GM12891 (cell line): ENCODE results near the gene CTF1.

ENCODE experiments used
- DNase-seq: peaks from one replicate; pipeline ENCODE4 v3.0.0; 2011; ENCODE audit warnings: low spot score; ENCODE audit not compliant: insufficient read length
- FAIRE-seq: peaks from 2 replicates; lab custom pipeline; 2011; peaks lifted over from hg19 to GRCh38; lab: Jason Lieb, UNC
- PAX5 ChIP-seq: IDR thresholded peaks from 2 replicates; pipeline ENCODE4 v1.6.1; 2011; ENCODE audit warnings: low read length, moderate library complexity, mild to moderate bottlenecking; ENCODE audit not compliant: insufficient read depth, severe bottlenecking
- POLR2A ChIP-seq: IDR thresholded peaks from 2 replicates; pipeline ENCODE4 v1.6.1; 2011; ENCODE audit warnings: low read depth, low read length, control low read depth
- POLR2AphosphoS5 ChIP-seq: IDR thresholded peaks from 2 replicates; pipeline ENCODE4 v1.6.1; 2011; ENCODE audit warnings: low read depth, low read length, control low read depth
- POU2F2 ChIP-seq: IDR thresholded peaks from 2 replicates; pipeline ENCODE4 v1.6.1; 2011; ENCODE audit warnings: low read depth, mild to moderate bottlenecking, control low read depth, low read length, moderate library complexity
- SPI1 ChIP-seq: IDR thresholded peaks from 2 replicates; pipeline ENCODE4 v1.6.1; 2011; ENCODE audit warnings: low read depth, low read length, control low read depth
- TAF1 ChIP-seq: IDR thresholded peaks from 2 replicates; pipeline ENCODE4 v1.6.1; 2011; ENCODE audit warnings: low read depth, low read length, control low read depth

The CTF1 gene

DNA sequence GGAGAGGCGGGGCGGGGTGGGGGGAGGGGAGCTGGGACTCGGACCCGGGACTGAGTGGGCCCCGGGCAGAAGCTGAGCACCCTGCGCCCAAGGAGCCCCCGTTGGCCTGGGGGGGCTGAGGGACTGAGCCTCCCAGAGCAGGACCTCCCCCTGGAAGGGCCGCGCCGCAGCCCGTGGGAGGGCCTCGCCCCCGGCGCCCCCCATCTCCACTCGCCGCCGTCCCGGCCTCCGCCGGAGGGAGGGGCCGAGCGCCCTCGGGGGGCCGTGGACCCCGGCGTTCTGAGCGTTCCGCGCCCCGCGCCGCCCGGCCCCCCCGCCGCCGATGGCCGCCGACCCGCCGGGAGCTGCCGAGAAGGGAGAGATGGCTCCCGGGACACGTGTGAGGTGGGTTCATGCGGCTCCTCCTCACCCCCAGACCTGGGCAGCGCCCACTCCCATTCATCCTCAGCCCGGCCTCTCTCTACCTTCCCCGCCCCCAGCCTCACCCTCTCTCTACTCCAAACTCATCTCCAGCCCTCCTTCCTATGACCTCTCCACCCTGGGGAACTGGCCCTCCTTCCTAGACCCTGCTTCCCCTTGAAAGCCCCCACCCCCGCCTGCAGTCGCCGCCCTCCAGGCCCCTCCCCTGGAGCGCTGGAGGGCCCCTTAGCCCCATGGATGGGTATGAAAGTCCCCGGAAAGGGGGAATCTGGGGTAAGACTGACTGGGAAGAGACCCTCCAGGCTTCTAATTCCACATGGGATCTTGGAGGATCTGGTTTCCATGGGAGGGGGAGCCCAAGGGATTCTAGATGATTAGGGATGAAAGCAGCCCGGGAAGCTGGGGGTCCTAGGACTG lies 27.9 kb downstream of the CTF1 start:
- no peak for FAIRE-seq
- no peak for TF ChIP-seq TAF1
- TF ChIP-seq SPI1, result no peak
- TF ChIP-seq POLR2AphosphoS5, result no peak
- TF ChIP-seq POLR2A, result no peak
- DNase-seq, result no peak

DNA sequence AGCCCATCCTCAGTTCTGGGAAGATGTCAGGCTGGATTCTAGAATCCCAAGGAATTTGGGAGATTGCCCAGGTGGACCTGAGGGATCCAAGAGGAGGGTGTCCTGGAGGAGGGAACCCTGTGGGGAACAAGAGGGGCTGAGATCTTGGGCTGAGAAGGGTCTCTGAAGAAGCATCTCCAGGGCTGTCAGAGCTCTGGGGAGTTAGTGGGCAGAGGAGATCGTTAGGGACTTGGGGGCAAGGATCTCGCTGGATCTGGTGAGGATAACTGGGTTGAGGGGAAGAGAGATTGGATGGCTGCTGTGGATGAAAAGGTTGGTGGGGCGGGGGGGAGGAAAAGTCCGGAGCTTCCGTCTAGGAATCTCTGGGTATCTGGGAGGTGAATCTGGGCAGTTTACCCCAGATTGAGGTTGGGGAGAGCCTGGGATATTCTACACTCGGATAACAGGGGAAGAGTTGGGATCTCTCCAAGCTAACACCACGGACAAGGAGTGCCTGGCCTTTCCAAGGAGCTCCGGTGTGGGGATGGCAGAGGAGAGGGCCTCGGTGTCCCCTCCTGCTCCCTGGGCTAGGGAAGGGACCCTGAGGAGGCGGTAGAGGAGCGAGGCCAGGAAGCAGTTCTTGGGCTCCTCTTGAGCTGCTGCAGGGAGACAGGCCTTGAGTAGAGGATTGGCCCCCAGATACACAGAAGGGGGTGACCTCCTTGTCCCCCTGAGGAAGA lies 28.7 kb downstream of the CTF1 start:
- TF ChIP-seq POLR2A (no peak), TAF1 (no peak), PAX5 (no peak), POU2F2 (no peak), POLR2AphosphoS5 (no peak), SPI1 (no peak)
- FAIRE-seq, result no peak
- DNase-seq, result no peak

DNA sequence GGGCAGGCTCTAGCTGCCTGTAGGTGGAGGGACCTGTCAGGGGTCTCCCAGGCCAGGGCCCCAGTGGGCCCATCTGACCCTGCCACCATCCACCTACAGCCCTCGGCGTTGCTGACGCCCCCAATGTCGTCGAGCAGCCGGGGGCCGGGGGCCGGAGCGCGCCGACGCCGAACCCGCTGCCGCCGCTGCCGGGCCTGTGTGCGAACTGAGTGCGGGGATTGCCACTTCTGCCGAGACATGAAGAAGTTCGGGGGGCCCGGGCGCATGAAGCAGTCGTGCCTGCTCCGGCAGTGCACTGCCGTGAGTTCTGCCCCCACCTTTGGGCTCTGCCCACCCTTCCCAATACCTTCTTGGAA lies 29.2 kb downstream of the CTF1 start:
- no peak for TF ChIP-seq PAX5
- no peak for TF ChIP-seq POLR2A
- no peak for TF ChIP-seq SPI1
- TF ChIP-seq POU2F2, result no peak
- no peak for TF ChIP-seq POLR2AphosphoS5
- no peak for TF ChIP-seq TAF1
- no peak for DNase-seq
- no peak for FAIRE-seq

GRCh38 chr16:30925995-30926811 lies 29.8 kb downstream of the CTF1 start:
- FAIRE-seq (no peak), DNase-seq (no peak)
- TF ChIP-seq POLR2AphosphoS5 (no peak), POLR2A (no peak), PAX5 (no peak), POU2F2 (no peak), TAF1 (no peak), SPI1 (no peak)

- no peak for TF ChIP-seq TAF1
- FAIRE-seq (no peak), DNase-seq (no peak)
Observed at GRCh38 chr16:30926937-30927788, 30.7 kb downstream of the CTF1 start.

DNA sequence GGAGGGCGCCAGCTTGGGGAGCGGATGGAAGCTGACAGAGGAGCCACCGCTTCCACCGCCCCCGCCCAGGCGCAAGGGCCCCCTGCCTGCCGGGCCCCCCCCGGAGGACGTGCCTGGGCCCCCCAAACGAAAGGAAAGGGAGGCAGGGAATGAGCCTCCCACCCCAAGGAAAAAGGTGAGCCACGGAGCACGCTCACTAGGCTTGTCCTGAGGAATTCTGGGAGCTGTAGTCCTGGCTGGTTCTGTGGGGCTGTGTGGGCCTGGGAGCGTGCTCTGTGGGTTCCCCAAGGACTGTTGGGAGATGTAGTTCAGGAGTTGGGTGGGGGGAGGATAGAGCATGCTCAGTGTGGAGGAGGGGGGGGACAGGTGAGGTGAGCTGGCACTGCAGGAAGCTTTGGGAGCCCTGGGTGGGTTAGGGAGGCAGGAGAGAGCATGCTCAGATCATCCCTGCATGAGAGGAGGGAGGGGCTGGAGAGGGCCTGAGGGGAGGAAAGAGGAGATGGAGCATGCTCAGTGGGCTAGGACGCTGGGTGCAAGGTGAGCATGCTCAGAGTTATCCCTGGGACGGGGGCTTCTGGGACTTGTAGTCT lies 31.5 kb downstream of the CTF1 start:
- peak; percentile 52 for FAIRE-seq
- TF ChIP-seq PAX5, result no peak
- TF ChIP-seq POLR2A, result no peak
- no peak for TF ChIP-seq POU2F2
- TF ChIP-seq TAF1, result no peak
- TF ChIP-seq SPI1, result no peak
- no peak for TF ChIP-seq POLR2AphosphoS5
- DNase-seq, result peak; percentile 67

DNA sequence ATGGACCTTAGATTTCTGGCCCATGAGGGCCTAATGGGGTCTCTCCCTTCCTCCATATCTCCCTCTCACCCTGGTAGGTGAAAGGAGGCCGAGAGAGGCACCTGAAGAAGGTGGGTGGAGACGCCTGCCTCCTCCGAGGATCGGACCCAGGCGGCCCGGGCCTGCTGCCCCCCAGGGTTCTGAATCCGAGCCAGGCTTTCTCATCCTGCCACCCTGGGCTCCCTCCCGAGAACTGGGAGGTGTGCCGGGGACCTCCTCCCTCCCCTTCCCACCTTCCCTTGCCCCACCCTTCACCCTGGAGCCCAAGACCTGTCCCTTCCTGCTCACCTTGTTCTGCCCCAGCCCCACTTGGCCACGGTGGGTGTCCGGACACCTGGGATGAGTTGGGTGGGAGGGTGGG lies 32.0 kb downstream of the CTF1 start:
- DNase-seq, result no peak
- TF ChIP-seq POLR2A, result no peak
- TF ChIP-seq PAX5, result no peak
- TF ChIP-seq TAF1, result no peak
- no peak for TF ChIP-seq SPI1
- no peak for TF ChIP-seq POLR2AphosphoS5
- TF ChIP-seq POU2F2, result no peak
- no peak for FAIRE-seq

GRCh38 chr16:30929167-30929566 lies 32.8 kb downstream of the CTF1 start:
- DNase-seq (no peak), FAIRE-seq (no peak)
- TF ChIP-seq POLR2A (no peak), POLR2AphosphoS5 (no peak), POU2F2 (no peak), SPI1 (no peak), PAX5 (no peak), TAF1 (no peak)
